ENCODE data around the gene ZNF439.
A peak's percentile ranks its signal among the peaks of the same experiment; 100 is the strongest.
"Not testable (repeated sequence)": the region's sequence is repeated elsewhere in the genome, so short reads cannot be mapped to it uniquely, and the experiment has no call there.

Gene ZNF439

GRCh38 chr19:11848594-11849469 is at the start of gene ZNF439:
ZNF439 (plus strand) TSS chr19:11848726; CDS start chr19:11848868, 142 bp downstream.
- peak; percentile 70 for DNase-seq (ENCODE audit: low read depth)

- no peak for DNase-seq (ENCODE audit: low read depth)
Measured at GRCh38 chr19:11806354-11807098, 42.0 kb upstream of the ZNF439 start.

DNA sequence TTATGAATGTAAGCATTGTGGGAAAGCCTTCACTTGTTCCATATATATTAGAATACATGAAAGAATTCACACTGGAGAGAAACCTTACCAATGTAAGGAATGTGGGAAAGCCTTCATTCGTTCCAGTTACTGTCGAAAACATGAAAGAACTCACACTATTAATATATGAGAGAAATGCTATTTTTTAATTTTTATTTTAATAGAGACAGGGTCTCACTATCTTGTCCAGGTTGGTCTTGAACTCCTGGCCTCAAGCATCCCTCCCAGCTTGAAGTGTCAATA is 41.5 kb upstream of the ZNF439 start:
- DNase-seq (ENCODE audit: low read depth), result no peak

- DNase-seq (ENCODE audit: low read depth), result no peak
Measured at GRCh38 chr19:11813703-11814028, 34.9 kb upstream of the ZNF439 start.

DNA sequence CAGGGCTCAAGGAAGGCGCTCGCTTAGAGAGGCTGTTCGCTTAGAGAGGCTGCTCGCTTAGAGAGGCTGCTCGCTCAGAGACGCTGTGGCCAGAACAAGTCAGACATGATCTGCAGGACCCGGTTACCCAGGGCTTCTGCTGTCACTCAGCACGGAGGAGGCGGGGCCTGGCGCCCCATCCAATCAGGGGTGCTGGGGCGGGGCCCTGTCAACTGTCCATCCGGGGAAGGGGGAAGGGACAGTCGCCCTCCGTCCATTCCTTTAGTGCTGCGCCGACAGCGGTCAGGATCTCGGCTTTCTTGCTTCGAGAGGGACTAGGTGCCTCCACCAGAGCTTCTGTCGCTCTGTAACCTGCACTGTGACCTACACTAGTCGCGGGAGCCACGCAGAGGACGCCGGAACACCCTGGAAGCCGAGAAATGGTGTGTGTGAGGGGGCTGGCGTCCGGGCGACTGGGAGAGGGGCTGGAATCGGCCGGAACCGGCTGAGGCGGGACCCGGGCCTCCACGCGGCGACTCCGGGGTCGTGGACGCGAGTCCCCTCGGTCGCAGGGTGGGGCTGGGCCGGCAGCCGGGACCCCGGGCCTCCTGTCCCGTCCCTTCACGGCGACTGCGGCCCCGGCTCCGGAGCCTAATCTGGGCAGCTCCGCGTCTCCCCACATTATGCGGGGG is 34.4 kb upstream of the ZNF439 start, which contains the start of gene ZNF440:
Gene ZNF440 (plus strand): TSS at position 245 of the 671 bp plus-strand sequence. CDS start 175 bp downstream, at position 420.
- peak; percentile 64 for DNase-seq (ENCODE audit: low read depth)

- DNase-seq (ENCODE audit: low read depth), result no peak
Measured at GRCh38 chr19:11814700-11815035, 33.9 kb upstream of the ZNF439 start.

DNA sequence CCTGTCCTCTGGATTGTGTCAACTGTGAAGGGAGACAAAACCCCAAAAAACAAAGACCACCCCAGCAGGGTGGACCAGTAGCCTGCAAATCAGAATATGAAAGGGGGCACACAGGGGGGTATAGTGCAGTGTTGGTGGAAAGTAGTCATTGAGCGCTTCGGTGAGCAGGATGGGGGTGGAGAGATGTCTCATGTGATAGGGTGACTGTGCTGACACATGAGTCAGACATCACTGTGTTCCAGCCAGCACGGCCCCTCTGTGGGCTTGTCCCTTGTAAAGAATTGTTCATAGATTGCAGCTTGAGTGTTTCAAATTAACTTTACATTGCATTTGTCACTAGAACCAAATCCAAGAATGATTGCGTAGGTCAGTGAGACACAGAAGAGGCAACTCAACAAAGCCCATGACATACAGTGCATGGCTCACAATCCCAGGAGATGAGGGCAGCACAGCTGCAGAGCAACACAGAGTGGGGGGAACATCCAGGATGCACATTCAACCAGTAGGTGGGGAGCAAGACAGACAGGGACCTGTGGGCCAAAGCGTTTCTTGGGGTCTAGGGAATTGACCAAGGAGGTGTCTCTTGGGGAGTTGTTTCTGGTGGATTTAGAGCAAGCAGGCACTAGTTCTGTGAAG is 26.9 kb upstream of the ZNF439 start:
- no peak for DNase-seq (ENCODE audit: low read depth)

DNA sequence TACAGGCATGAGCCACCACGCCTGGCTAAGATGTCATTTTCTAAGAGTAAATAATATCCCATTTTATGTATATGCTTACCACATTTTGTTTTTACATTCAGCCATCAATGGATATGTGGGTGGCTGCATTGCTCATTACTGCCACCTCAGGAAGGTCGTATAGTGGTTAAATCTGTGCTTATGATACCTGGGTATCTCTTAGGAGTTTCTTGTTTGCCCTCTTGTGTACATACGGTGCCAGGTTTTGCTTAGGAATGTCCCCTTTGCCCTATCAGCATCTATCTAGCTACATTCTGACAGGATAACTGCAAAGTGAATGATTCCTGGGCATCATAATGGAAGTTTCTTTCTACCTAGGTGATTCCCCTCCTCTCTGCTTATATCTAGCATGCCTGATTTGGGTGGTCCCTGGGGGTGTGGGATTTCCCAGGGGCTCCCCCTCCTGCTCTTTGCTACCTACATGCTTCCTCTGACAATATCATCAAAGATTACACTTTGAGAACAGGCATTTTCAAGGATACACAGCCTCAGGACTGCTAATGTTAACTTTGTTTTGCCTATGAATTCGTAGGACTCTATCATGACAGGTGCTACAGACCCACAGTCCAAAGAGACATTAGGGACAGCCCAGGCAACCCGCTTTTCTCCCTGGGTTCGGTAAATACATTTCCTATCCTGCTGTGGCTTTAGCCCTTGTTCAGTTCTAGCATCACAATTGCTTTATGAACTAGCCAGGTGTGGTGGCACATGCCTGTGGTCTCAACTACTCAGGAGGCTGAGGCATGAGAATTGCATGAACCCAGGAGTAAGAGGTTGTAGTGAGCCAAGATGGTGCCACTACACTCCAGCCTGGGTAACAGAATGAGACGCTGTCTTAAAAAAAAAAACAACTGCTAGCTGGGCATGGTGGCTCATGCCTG is 19.3 kb upstream of the ZNF439 start:
- not testable (repeated sequence) for DNase-seq (ENCODE audit: low read depth)

DNA sequence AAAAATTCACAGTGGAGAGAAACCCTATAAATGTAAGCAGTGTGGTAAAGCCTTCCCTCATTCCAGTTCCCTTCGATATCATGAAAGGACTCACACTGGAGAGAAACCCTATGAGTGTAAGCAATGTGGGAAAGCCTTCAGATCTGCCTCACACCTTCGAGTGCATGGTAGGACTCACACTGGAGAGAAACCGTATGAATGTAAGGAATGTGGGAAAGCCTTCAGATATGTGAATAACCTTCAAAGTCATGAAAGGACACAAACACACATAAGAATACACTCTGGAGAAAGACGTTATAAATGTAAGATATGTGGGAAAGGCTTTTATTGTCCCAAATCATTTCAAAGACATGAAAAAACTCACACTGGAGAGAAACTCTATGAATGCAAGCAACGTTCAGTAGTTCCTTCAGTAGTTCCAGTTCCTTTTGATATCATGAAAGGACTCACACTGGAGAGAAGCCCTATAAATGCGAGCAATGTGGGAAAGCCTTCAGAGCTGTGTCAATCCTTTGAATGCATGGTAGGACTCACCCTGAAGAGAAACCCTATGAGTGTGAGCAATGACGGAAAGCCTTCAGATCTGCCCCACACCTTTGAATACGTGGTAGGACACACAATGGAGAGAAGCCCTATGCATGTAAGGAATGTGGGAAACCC is 16.1 kb upstream of the ZNF439 start:
- no peak for DNase-seq (ENCODE audit: low read depth)

- DNase-seq (ENCODE audit: low read depth), result no peak
Measured at GRCh38 chr19:11833541-11833940, 15.0 kb upstream of the ZNF439 start.

DNA sequence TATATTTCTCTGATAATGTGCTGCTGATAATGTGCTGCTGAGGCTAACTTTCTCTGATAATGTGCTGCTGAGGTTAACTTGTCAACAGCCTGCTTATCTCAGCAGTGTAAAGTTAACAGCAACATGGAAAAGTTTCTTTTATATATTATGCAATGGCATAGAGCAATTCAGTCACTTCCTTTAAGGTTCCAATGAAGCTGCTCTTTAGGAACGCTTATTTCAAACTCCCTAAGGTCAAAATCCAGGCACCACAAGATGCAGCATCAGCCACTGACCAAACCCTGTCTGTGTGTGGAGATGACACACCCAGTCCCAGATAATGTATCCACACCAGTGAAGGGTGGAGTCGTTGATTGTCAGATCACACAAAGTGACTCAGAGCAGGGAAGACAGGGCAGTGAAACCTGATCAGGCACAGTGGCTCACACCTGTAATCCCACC is 12.9 kb upstream of the ZNF439 start:
- DNase-seq (ENCODE audit: low read depth), result not testable (repeated sequence)

DNA sequence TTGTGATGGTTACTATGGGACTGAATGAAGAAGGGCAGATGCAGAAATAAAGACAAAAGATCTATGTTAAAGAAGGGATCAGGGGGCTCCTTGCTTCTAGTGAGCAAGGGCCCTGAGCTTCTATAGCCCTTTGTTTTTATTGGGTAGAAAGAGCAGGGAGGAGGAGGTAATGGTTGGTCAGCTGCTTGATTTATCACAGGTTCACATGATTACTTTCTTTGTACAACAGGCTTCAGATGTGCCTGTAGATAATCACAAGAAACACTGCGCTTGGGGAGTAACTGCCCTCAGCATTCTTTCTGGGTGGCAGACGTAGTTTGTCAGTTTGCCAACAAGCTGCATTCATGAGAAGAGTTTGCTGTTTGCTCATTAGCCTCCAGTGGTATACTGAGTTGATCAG is 4.8 kb upstream of the ZNF439 start:
- no peak for DNase-seq (ENCODE audit: low read depth)

DNA sequence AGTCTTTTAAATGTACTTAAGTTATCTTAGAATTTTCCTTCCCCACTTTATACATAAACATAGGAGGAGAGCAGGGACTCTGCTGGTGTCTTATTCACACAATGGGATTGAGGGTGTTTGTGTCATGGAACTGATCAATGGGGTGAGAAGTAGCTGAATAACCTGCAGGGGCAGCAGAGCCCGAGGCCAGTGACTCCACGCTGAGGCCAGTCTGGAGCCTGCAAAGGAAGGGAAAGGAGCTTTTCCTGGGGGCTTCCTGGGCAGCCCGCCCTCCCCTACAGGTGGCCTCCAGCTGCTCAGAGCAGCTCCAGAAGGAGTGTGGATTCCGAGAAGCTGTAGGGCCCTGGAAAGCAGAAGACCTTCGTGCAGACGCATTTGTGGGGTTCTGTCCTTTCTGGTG is 911 bp upstream of the ZNF439 start:
- DNase-seq (ENCODE audit: low read depth), result not testable (repeated sequence)

- no peak for DNase-seq (ENCODE audit: low read depth)
Measured at GRCh38 chr19:11848200-11848593, 329 bp upstream of the ZNF439 start.

- not testable (repeated sequence) for DNase-seq (ENCODE audit: low read depth)
Measured at GRCh38 chr19:11850289-11850688, 1.8 kb downstream of the ZNF439 start.

DNA sequence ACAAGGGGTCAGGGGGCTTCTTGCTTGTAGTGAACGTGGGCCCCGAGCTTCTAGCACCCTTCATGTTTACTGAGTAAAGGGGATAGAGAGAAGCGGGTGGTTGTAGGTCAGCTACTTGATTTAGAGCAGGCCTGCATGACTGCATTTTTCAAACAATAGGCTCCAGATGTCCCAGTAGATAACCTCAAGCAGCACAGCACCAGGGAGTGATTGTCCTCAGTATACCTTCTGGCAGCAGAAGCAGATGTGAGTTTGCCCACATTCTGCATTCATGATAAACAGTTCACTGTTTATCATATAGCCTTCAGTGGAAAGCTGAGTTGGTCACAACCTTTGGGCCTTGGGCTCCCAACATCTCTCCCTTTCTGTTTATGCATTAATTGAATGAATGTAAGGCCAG is 4.8 kb downstream of the ZNF439 start:
- no peak for DNase-seq (ENCODE audit: low read depth)

DNA sequence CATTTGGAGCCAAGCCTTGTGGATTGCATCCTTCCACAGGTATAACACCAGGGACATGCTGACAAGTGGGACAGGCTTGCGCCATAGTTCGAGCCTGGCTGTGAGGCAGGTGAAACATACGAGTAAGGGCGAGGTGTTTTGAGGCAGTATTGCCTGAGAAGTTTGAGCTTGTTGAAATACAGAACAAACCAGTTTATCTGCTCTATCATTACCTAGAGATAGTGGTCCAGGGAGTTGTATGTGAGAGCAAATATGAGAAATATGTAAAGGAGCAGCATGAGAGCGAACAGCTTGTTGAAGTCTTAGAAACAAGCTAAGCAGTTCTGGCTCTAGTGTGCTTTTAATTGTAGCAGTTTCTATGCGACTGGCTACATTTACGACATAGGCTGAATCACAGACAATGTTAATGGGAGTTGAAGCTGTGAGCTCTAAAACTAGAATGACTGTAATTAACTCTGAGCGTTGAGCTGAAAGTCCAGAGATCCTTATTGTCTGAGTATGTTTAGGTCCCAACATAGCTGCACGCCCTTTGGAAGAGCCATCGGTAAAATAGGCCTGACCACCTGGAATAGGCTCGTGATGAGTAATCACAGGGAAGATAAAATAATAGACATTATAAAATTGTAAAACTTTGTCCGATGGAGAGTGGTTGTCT is 8.2 kb downstream of the ZNF439 start:
- no peak for DNase-seq (ENCODE audit: low read depth)

- DNase-seq (ENCODE audit: low read depth), result no peak
Measured at GRCh38 chr19:11860721-11861120, 12.2 kb downstream of the ZNF439 start.

DNA sequence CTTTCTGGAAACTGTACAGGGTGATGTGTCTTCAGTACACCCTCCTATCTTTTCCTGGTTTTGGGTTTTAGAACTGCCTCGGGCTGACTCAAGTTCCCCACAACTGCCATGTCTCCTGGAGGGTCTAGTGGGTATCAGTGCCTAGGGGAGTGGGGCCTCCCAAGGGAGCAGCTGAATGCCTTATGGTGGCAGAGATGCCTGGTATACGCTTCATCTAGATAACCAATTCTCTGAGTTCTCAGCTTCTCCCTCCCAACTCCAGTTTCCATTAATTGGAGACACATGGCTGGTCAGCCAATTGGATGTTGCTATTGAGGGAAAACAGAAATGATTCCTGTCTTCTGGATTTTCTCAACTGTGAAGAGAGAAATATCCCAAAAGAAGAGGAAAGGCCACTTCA is 12.8 kb downstream of the ZNF439 start:
- no peak for DNase-seq (ENCODE audit: low read depth)

GRCh38 chr19:11867766-11868165 is 19.2 kb downstream of the ZNF439 start:
- DNase-seq (ENCODE audit: low read depth), result not testable (repeated sequence)
